GM12874 (cell line): ENCODE results near the gene RGR.

Source experiments
- TF ChIP-seq, protein P1 (sequence below): IDR thresholded peaks from 2 replicates; pipeline ENCODE4 v1.5.1; 2011; ENCODE audit warnings: low read depth, mild to moderate bottlenecking, control low read depth, low read length, moderate library complexity; ENCODE audit not compliant: insufficient read depth

RGR gene

DNA sequence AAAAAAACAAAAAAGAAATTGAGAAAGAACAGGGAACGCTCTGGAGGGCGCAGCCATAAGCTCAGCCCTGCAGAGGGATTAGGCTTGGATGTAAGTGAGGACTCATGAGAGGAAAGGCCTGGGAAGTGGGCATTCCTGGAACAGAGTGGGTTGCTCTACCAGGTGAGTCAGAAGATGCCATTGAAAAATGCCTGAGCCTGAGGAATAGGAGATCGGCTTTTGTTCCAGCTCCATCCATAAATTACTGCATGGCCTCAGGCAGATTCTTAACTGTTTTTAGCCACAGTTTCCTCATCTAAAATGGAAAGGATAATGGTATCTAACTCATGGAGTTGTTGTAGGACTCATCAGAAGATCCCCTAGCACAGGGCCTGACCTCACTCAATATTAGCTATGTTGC lies 1.1 kb upstream of the RGR start:
- TF ChIP-seq, protein P1, sequence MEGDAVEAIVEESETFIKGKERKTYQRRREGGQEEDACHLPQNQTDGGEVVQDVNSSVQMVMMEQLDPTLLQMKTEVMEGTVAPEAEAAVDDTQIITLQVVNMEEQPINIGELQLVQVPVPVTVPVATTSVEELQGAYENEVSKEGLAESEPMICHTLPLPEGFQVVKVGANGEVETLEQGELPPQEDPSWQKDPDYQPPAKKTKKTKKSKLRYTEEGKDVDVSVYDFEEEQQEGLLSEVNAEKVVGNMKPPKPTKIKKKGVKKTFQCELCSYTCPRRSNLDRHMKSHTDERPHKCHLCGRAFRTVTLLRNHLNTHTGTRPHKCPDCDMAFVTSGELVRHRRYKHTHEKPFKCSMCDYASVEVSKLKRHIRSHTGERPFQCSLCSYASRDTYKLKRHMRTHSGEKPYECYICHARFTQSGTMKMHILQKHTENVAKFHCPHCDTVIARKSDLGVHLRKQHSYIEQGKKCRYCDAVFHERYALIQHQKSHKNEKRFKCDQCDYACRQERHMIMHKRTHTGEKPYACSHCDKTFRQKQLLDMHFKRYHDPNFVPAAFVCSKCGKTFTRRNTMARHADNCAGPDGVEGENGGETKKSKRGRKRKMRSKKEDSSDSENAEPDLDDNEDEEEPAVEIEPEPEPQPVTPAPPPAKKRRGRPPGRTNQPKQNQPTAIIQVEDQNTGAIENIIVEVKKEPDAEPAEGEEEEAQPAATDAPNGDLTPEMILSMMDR = no peak

DNA sequence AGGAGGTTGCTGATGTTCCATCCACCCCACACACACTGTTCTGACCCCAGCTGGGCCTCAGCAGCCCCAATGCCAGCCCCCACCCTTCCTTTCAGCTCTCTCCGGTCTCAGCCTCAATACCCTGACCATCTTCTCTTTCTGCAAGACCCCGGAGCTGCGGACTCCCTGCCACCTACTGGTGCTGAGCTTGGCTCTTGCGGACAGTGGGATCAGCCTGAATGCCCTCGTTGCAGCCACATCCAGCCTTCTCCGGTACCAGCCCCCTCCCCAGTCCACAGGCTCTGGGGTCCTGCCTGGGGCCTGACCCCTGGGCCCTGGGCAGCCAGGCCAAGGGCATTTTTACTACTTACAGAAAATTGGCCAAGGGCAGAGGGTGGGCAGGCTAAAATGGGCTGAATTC lies 2.6 kb downstream of the RGR start:
- TF ChIP-seq, protein P1 = no peak

- TF ChIP-seq, protein P1 = no peak
Observed at GRCh38 chr10:84248794-84249193, 3.9 kb downstream of the RGR start.

GRCh38 chr10:84254552-84255478 lies 10.0 kb downstream of the RGR start:
- TF ChIP-seq, protein P1 = no peak

DNA sequence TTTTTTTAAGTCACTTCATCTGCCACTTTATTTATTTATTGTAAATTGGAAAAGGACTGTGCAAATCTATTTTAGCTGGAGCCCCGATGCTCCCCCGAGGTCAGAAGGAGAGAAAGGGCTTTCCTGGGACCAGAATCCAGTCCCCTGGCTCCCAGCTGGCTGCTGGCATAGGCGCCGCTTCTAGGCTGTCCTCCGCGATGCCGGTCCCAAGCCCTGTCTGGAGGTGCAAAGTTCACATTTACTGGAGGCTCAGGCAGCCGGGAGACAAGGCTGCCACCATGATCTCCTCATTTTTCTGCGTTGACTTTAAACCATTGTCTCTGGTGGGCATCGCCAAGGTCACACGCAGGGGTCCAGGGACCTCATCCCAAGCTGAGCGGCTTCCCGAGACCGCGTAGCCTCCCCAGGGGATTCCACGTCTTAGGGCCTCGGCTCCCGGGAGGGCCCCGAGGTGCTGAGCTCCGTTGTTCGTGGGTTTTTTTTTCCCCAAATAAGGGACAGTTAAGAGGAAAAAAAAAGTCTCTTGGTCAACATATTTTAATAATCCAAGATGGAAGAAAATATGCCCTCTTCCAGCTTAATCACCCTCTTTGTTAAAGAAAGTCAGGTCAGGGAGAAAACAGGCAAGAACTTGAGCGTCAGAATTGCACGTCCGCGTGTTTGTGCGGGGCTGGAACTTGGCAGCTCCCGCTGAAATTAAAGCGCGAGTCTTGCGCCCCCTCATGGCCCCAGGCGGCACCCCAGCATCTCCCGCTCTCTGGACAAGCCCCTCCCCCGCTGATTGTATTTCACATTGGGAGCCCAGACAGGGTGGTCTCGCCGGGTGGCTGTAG lies 11.9 kb downstream of the RGR start:
- TF ChIP-seq, protein P1 = peak; percentile 81

DNA sequence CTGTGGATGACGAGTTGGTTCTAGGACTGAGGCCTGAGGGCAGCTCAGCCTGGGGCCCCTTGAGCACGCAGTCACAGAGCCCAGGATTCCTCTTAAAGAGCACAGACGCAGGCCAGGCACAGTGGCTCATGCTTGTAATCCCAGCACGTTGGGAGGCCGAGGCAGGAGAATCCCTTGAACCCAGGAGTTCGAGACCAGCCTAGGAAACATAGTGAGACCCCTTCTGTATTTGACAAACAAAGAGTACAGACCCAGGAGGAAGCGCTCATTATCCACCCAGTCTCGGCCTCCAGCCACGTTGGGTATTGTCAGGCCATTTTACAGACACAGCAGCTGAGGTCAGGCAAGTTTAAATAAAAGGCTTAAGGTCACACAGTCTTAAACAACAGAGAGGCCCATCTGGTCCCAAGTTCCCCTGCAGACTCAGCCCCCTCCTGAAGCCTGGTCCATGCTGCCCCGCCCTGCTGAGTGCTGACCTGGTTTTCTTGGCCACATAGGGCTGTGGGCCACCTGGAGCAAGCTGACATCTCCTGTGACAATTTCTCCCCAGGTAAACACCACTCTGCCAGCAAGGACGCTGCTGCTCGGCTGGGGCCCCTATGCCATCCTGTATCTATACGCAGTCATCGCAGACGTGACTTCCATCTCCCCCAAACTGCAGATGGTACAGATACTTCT lies 12.6 kb downstream of the RGR start:
- TF ChIP-seq, protein P1 = no peak
